ENCODE measurements around the gene AP3B1.

GRCh38 chr5:77958642-77959330, 335.7 kb downstream of the AP3B1 start:
- TF ChIP-seq CTCF (IDR thresholded peaks at IDR 0.05) (no peak), EZH2 (IDR thresholded peaks at IDR 0.05; ENCODE audit: borderline replicate concordance, insufficient read depth, low read depth, low read length, poor library complexity, severe bottlenecking) (no peak)
